HG02678 (cell line): ENCODE results near the gene TSPEAR.

Experiments used
- ATAC-seq: cut with Tn5 transposase; IDR thresholded peaks from one replicate; pipeline ENCODE4 v1.9.1; 2021; ENCODE audit warnings: mild to moderate bottlenecking, moderate library complexity; ENCODE audit not compliant: unreplicated experiment

TSPEAR gene

GRCh38 chr21:44478124-44478800, 233.1 kb downstream of the TSPEAR start:
- ATAC-seq: no peak

DNA sequence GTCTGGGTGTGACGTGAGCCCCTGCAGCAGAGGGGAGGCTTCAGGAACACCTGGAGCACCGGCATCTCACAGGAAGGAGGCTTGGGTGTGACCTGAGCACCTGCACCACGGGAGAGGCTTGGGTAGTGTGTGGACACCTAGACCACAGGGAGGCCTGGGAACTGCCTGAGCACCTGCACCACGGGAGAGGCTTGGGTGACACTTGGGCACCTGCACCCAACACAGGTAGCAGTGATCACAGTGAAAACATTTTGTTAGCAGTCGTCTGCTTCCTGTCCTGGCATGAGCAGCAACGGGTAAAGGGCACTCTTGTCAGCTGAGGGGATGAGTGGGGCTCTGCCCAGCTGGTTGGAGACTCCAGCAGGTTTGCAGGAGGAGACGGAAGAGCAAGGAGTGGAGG, 233.7 kb downstream of the TSPEAR start:
- no peak for ATAC-seq

DNA sequence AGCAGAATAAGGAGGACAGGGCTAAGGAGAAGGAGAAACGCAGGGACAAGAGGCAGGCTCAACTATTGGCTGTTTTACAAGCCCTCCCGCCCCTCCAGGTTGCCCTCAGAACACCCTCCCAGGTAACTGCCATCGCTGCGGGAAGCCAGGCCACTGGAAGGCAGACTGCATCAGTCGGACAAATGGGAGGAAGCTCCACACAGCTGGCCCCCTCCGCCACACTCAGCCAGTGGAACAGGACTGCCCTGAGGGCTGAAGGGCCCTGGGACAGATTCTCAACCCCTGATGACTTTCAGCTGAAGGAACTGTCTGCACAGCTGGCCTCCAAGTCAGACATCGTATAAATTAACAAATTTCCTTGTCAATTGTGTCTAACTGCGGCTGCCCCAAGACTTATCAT, 234.2 kb downstream of the TSPEAR start:
- no peak for ATAC-seq

- ATAC-seq: no peak
Measured at GRCh38 chr21:44475266-44475845, 236.0 kb downstream of the TSPEAR start.

DNA sequence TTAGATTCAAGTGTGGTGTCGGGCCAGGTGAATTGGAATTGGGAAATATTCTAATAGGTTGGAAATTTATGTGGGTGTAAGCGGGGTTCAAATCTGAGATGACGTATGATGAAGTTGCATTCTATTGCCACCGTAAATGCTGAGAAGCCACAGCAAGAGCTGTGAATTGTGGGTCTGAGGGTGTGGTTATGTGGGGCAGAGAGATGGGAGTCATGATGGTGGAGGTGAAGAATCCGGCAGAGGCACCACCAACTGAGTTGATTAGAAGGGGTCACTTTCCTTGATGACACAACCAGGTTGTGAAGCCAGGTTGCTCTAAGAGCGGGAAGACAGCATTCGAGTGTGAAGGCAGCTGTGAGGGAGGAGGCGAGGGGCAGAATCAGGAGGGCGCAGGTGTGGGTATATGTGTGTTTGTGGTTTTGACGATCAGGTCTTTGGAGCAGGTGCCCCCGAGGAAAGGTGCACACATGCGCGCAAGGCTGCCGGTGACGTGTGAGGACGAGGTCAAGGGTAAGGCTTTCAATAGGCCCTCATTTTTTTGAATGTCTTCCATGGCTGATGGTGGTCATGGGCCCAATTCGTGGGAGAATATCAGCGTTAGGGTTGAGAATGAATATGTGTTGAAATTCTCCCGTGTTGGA, 237.3 kb downstream of the TSPEAR start:
- no peak for ATAC-seq

GRCh38 chr21:44471996-44472395, 239.4 kb downstream of the TSPEAR start:
- ATAC-seq: no peak

DNA sequence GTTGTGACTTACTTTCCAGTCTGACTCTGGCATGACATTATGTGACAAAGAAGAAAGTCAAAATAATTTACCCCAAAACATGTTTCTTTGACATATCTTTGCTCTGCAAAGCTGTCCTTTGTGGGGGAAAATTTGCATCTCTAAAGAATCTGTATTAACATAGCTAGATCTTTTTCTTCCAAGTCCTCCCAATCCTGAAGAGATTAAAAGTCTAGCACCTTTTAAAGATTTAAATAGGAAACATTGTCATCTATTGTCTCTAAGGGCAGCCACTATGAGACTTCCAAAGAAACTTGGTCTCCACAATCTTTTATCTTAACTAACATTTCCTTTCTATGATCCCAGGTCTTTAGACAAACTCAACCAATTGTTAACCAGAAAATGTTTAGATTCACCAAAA, 240.0 kb downstream of the TSPEAR start:
- ATAC-seq: no peak

DNA sequence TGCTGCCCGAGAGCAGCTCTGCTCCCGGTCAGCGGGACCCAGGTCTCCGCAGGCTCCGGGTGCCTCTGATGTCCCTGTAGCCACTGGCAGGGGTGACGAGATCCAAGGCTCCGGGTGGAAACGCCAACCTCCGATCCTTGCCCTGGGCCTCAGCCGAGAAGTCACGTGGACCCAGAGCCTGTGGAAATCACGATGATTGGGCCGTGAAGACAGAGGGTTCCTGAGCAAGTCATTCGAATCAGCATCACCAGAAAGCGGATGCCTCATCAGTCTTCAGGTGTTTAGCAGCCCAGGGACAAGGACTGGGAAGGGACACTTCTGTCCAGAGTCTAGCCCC, 243.5 kb downstream of the TSPEAR start:
- ATAC-seq: no peak

GRCh38 chr21:44466996-44467858, 244.1 kb downstream of the TSPEAR start:
- ATAC-seq: no peak

DNA sequence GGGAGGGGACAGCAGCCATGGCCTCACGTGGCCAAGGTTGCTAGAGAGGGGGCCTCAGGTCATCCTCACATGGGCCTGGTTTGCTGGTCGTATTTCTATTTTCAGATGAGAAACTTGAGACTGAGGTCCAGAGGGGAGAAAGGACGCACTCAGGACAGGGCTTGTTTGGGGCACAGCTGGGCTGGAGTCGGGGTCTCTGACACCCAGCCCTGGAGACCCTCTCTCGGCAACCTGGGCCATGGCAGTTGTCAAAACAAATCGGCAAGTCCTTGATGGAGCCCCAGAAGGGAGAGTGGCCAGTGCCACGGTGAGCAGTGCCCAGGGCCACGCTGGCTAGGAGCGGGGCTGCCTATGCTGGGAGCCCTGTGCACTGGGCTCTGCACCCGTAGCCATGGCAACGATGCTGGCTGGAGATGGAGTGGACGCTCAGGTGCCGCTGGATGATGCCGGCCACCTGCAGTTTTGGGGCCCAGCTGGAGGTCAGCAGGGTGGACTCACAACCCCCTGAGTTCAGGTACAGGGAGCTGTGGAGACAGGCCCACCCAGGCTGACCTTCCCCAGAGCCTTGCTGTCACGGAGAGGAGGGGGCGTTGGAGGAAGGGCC, 244.9 kb downstream of the TSPEAR start:
- no peak for ATAC-seq

- ATAC-seq: no peak
Measured at GRCh38 chr21:44464351-44464750, 247.0 kb downstream of the TSPEAR start.

DNA sequence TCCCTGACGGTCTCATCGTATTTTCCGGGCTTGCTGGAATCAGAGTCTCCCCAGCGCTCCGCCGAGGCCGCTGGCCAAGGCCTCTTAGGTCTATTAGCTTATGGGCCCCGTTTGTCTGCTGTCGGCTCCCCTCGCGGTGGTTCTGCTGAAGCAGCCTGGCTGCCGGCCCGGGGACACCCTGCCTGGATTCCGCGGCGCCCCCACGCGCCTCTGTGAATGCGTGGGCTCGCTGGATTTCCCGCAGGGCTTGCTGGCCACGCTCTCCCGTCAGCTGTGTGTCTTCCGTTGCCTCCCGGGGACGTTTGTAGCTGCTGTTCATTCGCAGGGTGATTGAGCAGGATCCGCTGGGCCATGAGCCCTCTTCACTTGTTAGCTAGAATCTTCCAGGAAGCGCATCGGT, 247.6 kb downstream of the TSPEAR start:
- no peak for ATAC-seq

DNA sequence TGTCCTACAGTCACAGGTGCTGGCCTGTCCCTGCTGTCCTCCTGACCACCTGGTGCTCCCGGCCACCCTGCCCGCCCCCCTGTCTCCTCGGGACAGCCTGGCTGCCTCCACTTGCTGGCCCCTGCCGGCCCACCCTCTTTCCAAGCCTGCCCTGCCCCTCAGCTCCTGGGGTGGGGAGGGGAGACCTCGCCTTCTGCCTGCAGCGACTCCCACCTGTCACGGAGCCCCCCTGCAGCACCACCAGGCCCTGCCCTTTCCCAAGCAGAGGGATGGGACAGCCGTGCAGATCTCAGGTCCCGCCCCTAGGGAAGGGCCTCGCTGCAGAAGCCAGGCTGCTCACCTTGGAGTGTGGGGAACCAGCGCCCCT, 248.6 kb downstream of the TSPEAR start:
- ATAC-seq: no peak

DNA sequence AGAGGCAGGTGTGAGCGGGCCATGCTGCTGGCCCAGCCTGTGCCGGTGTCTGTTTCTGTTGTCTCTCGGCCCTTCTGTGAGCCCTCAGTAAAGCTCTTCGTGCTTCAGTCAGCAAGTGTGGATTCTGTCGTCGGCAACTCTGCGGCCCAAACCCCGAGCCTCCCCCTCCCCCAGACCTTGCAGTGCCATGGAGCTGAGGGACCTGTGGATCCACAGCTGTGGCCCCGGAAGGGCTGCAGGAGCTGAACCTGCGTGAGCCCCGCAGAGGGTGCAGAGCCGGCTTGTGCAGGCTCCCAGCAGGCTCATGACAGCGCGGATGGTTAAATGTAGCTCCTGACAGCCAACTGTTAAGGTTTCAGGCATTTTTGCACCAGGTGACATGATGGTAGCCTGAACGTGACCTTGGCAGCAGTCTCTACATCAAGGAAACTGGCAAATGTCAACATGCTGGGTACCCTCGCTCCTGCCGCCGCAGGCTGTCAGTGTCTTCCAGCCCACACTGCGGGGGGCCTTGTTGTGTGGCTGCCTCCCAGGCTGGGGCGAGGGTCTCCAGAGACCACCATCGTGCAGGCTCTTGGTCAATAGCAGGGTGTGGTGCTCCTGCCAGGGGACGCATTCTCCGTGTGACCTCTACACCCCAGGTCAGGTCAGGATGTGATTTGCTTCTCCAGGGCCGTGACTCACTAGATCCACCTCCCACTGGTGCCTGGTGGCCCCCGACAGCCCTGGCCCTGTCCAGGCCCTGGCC, 249.1 kb downstream of the TSPEAR start:
- no peak for ATAC-seq

DNA sequence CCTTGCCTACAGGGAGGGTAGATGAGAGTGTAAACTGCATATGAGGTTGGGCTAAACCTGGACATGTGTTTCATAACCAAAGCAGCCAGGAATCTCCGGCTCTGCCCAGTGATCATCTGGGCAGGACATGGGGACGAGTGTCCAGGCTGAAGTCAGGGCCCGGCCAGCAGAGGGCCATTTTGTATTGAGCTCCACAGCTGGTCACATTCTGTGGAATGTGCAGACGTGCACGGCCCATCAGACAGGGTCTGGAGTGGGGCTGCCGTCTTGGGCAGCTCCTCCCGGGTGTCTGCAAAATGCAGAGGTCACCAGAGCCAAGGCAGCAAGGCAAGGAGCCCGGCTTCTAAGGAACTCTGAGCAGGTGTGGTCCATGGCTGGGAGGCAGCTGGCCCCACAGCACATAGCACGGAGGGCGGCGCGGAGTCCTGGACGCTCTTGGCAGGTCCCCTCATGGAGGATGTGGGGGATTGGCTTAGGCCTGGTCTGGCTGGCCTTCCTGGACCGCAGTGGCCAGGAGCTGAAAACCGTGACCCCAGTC, 249.8 kb downstream of the TSPEAR start:
- no peak for ATAC-seq

- no peak for ATAC-seq
Measured at GRCh38 chr21:44461005-44461404, 250.4 kb downstream of the TSPEAR start.

DNA sequence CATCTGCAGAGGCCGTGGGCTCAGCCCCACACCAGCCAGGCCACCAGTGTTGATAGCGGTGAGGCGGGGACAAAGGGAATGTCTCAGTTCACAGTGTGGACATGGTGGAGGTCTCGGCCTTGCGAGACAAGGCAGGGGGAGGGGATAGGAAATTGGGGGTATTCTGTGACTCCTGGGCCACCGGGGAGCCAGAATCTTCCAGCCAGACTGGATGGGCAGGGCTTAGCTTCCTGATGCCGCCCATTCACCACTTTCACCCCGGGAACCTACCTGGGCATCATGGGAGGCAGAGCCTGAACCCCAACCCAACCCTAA, 251.0 kb downstream of the TSPEAR start:
- ATAC-seq: no peak

- ATAC-seq: no peak
Measured at GRCh38 chr21:44459712-44460440, 251.5 kb downstream of the TSPEAR start.

DNA sequence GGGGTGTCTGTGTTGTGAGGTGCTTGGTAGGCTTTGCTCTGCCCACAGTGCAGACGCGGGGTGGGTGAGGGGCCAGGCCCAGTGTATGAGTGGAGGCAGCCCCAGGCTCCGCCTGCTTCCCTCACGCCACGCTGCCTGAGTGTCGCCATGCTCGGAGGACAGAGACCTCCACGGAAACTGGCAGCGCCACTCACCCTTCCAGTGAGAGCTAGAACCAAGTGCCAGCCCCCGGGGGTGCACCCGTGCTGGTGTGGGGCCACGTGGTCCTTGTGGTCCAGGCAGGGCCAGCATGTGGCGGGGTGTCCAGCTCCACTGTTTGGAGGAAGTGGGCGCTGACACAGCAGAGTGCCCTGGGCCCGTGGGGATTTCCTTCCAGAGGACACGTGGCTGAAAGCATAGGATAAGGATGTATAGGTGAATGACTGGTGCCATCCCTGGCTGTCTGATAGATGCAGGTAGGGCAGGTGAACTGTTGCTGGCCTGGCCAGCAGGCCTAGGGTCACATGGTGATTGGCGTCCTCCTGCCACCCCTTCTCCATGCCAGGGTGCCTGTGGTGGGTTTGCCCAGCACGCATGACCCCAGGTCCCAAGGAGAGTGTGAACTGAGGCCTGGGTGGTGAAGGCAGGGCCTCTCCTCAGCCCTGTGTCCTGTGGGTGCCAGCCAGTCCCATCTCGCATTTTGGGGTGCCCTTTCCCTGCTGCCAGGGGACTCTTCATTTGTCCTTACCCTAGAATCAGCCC, 252.2 kb downstream of the TSPEAR start:
- ATAC-seq: no peak
